HCT116 (cell line): Measurements from ENCODE around the gene MAP2K5. TPM values are rescaled to one million over a fixed set of nuclear protein-coding genes. Genes with fewer than 3 reads are reported as not detected.

Source experiments
- ATAC-seq: fragments of 200-7000 bp; cut with Tn5 transposase; 2 replicates; pipeline ENCODE4 v1.9.1; 2020; ENCODE audit warnings: mild to moderate bottlenecking, moderate library complexity
- BruUV-seq: library from RNA; stranded (reverse); fragments of 400-500 nt; replicated peaks from 2 replicates; lab custom pipeline; 2021; lab: Mats Ljungman, UMichigan
- CTCF ChIA-PET: fragments of 300-600 bp; sonication (Branson Sonifier 250); formaldehyde crosslinking; loops from one replicate; lab custom pipeline; 2021; ENCODE audit warnings: antibody characterized with exemption; lab: Charles Lee
- POLR2A ChIA-PET: fragments of 300-600, 350-600 bp; sonication (Branson Sonifier 250); formaldehyde crosslinking; loops from one replicate; lab custom pipeline; 2021; ENCODE audit warnings: antibody characterized with exemption; lab: Charles Lee
- RAD21 ChIA-PET, 2 experiments: fragments of 300-600 bp; sonication (Branson Sonifier 250); formaldehyde crosslinking; loops; one replicate each; lab custom pipeline; 2023; ENCODE audit warnings: low total read pairs in 2 of 2; ENCODE audit not compliant: uncharacterized antibody in 2 of 2, unreplicated experiment in 2 of 2, low non-redundant PET in 1 of 2; lab: Charles Lee
- DNase-seq: peaks from one replicate; pipeline ENCODE4 v3.0.0-alpha.2; 2010; ENCODE audit warnings: low read depth, low spot score
- H2AFZ ChIP-seq: fragments of 200-600 bp; shearing (Covaris generic), sonication (generic); 2 replicates; pipeline ENCODE4 v1.6.1; 2017; ENCODE audit warnings: low read depth, mixed run types, mixed read lengths, antibody characterized with exemption, low read length; ENCODE audit not compliant: poor library complexity, severe bottlenecking
- H3K27ac ChIP-seq: 2 replicates; pipeline ENCODE4 v1.5.1; 2012; ENCODE audit warnings: low read depth, low read length
- H3K27me3 ChIP-seq: fragments of 200-600 bp; sonication (generic); 2 replicates; pipeline ENCODE4 v1.6.1; 2016; ENCODE audit warnings: mixed run types, low read length, mixed read lengths; ENCODE audit not compliant: insufficient read depth
- H3K36me3 ChIP-seq, 2 experiments: fragments of 200-500 bp in 1 of 2; fragments of 200-600 bp in 1 of 2; sonication (Bioruptor generic) in 1 of 2; sonication (generic) in 1 of 2; 2 replicates each; pipeline versions ENCODE4 v1.5.1 to v1.6.1; 2014 to 2016; ENCODE audit warnings: low read length in 2 of 2, inconsistent platforms in 1 of 2, mixed read lengths in 1 of 2, mixed run types in 1 of 2; ENCODE audit not compliant: insufficient read depth in 2 of 2, control insufficient read depth in 1 of 2
- H3K4me1 ChIP-seq, 2 experiments: fragments of 200-600 bp in 1 of 2; sonication (generic) in 1 of 2; 2 replicates each; pipeline versions ENCODE4 v1.5.1 to v1.6.1; 2012 to 2017; ENCODE audit warnings: low read length in 2 of 2, inconsistent platforms in 1 of 2, mild to moderate bottlenecking in 1 of 2, mixed read lengths in 1 of 2, mixed run types in 1 of 2, moderate library complexity in 1 of 2; ENCODE audit not compliant: insufficient read depth in 2 of 2, control insufficient read depth in 1 of 2
- H3K4me2 ChIP-seq: fragments of 200-600 bp; sonication (generic); 2 replicates; pipeline ENCODE4 v1.6.1; 2017; ENCODE audit warnings: mixed run types, low read length, mixed read lengths
- H3K4me3 ChIP-seq, 2 experiments: fragments of 200-600 bp in 1 of 2; sonication (generic) in 1 of 2; replicated peaks in 1 of 2; 2 replicates each; pipeline ENCODE4 v1.5.1; 2011 to 2016; ENCODE audit warnings: low read length in 2 of 2, control low read depth in 1 of 2, low read depth in 1 of 2, mild to moderate bottlenecking in 1 of 2, mixed read lengths in 1 of 2, mixed run types in 1 of 2
- H3K79me2 ChIP-seq: fragments of 200-600 bp; sonication (generic); 2 replicates; pipeline ENCODE4 v1.6.1; 2017; ENCODE audit warnings: mild to moderate bottlenecking, mixed run types, low read length, moderate library complexity, mixed read lengths; ENCODE audit not compliant: insufficient read depth
- H3K9ac ChIP-seq: fragments of 200-600 bp; sonication (generic); 2 replicates; pipeline ENCODE4 v1.6.1; 2016; ENCODE audit warnings: low read length, mixed read lengths
- H3K9me2 ChIP-seq: fragments of 200-600 bp; sonication (generic), shearing (Covaris generic); 2 replicates; pipeline ENCODE4 v1.6.1; 2017; ENCODE audit warnings: mixed run types, mild to moderate bottlenecking, moderate library complexity; ENCODE audit not compliant: insufficient read depth
- H3K9me3 ChIP-seq, 2 experiments: fragments of 200-500 bp in 1 of 2; fragments of 200-600 bp in 1 of 2; sonication (Bioruptor generic) in 1 of 2; sonication (generic) in 1 of 2; 2 replicates each; pipeline ENCODE4 v1.6.1; 2014 to 2017; ENCODE audit warnings: low read length in 2 of 2, mixed read lengths in 2 of 2, inconsistent platforms in 1 of 2, low read depth in 1 of 2, mild to moderate bottlenecking in 1 of 2, mixed run types in 1 of 2, moderate library complexity in 1 of 2; ENCODE audit not compliant: control insufficient read depth in 1 of 2, insufficient read depth in 1 of 2
- H4K20me1 ChIP-seq: fragments of 200-600 bp; sonication (generic), shearing (Covaris generic); 2 replicates; pipeline ENCODE4 v1.6.1; 2017; ENCODE audit warnings: mixed run types, mild to moderate bottlenecking, moderate library complexity; ENCODE audit not compliant: insufficient read depth
- CBX3 ChIP-seq: IDR thresholded peaks from 2 replicates; pipeline ENCODE4 v1.6.1; 2012; ENCODE audit warnings: low read depth
- EGR1 ChIP-seq: IDR thresholded peaks from 2 replicates; pipeline ENCODE4 v1.6.1; 2012; ENCODE audit warnings: low read depth
- ELF1 ChIP-seq: IDR thresholded peaks from 2 replicates; pipeline ENCODE4 v1.6.1; 2012; ENCODE audit warnings: low read depth, borderline replicate concordance
- EZH2 ChIP-seq: fragments of 200-600 bp; sonication (generic); IDR thresholded peaks from 2 replicates; pipeline ENCODE4 v1.6.1; 2017; ENCODE audit warnings: antibody characterized with exemption, mixed run types
- EZH2phosphoT487 ChIP-seq: fragments of 200-600 bp; IDR thresholded peaks from 2 replicates; pipeline ENCODE4 v1.6.1; 2018; ENCODE audit warnings: antibody characterized with exemption, borderline replicate concordance
- FOSL1 ChIP-seq: IDR thresholded peaks from 2 replicates; pipeline ENCODE4 v1.6.1; 2012; ENCODE audit warnings: low read depth
- POLR2AphosphoS5 ChIP-seq: IDR thresholded peaks from 2 replicates; pipeline ENCODE4 v1.6.1; 2011; ENCODE audit warnings: mild to moderate bottlenecking, low read depth, low read length, moderate library complexity
- RAD21 ChIP-seq: IDR thresholded peaks from 2 replicates; pipeline ENCODE4 v1.6.1; 2012; ENCODE audit warnings: low read depth, mild to moderate bottlenecking
- SP1 ChIP-seq: IDR thresholded peaks from 2 replicates; pipeline ENCODE4 v1.6.1; 2012; ENCODE audit warnings: low read depth
- SRF ChIP-seq: IDR thresholded peaks from 2 replicates; pipeline ENCODE4 v1.6.1; 2012; ENCODE audit warnings: low read depth
- TCF7L2 ChIP-seq: IDR thresholded peaks from 2 replicates; pipeline ENCODE4 v1.7.0; 2011; ENCODE audit warnings: borderline replicate concordance, inconsistent platforms; ENCODE audit not compliant: insufficient read depth, insufficient read length; ENCODE audit errors: extremely low read depth
- YY1 ChIP-seq: IDR thresholded peaks from 2 replicates; pipeline ENCODE4 v1.6.1; 2011; ENCODE audit warnings: low read length, low read depth, moderate library complexity, mild to moderate bottlenecking; ENCODE audit not compliant: insufficient replicate concordance; ENCODE audit errors: extremely low read depth
- ZFX ChIP-seq: fragments of 450-650 bp; IDR thresholded peaks from 2 replicates; pipeline ENCODE4 v1.6.1; 2017
- ZNF274 ChIP-seq: fragments of 200-500 bp; sonication (Bioruptor generic); IDR thresholded peaks from 2 replicates; pipeline ENCODE4 v1.6.1; 2014; ENCODE audit warnings: mild to moderate bottlenecking, low read depth, low read length, inconsistent platforms
- intact Hi-C: fragments of 100-400 bp; cut with micrococcal nuclease; formaldehyde crosslinking; loops from 2 replicates; pipeline ENCODE4 v1.10.0; 2022
- total RNA-seq: library from RNA; stranded (reverse); gene quantifications from one replicate; pipeline ENCODE4 v1.2.1, GENCODE V29; 2021; ENCODE audit not compliant: unreplicated experiment
- TF ChIP-seq, protein P1 (sequence below): IDR thresholded peaks from 2 replicates; pipeline ENCODE4 v1.6.1; 2012
- TF ChIP-seq, protein P2 (sequence below): IDR thresholded peaks from 2 replicates; pipeline ENCODE4 v1.6.1; 2012
- TF ChIP-seq, protein P3 (sequence below), 3 experiments: fragments of 200-600 bp in 1 of 3; sonication (generic) in 1 of 3; IDR thresholded peaks in 2 of 3; conservative IDR thresholded peaks in 1 of 3; 2 replicates each; pipeline ENCODE4 v1.5.1; 2012 to 2017; ENCODE audit warnings: low read depth in 2 of 3, low read length in 2 of 3, antibody characterized with exemption in 1 of 3, borderline replicate concordance in 1 of 3, control low read depth in 1 of 3, mild to moderate bottlenecking in 1 of 3, mixed read lengths in 1 of 3, mixed run types in 1 of 3, moderate library complexity in 1 of 3; ENCODE audit not compliant: insufficient read depth in 1 of 3

The MAP2K5 gene
- total RNA-seq, 1 experiment from 2014 or later: 15.6 TPM

DNA sequence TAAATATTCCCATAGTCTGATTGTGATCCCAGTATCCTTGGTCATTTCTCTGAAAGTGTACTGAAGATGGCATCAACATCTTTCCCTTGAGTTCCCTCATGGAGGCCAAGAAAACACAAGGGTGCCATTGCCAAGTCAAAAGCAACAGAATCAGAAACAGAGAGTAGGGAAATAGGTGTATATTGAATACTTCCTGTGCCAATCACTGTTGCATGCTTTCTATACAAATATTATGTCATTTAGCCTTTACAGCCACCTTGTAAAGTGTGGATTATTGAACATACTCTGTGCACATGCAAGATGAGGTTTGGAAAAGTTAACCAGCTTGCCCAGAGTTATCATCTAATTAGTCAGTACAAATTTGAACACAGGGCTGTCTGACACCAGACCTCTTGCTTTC, 117.9 kb downstream of the MAP2K5 start:
- H3K4me2 ChIP-seq: no peak overlapping the region
- no peaks in the 10 kb centered on the region for H3K27me3 ChIP-seq
- DNase-seq: no peak
- H3K4me3 ChIP-seq: no peak overlapping the region
- ChIA-PET POLR2A (no interaction called here), RAD21 (no interaction called here), CTCF (no interaction called here)
- TF ChIP-seq SRF (no peak), FOSL1 (no peak), CBX3 (no peak), ZNF274 (no peak), RAD21 (no peak), TCF7L2 (no peak), EGR1 (no peak), ELF1 (no peak)
- TF ChIP-seq, protein P1, sequence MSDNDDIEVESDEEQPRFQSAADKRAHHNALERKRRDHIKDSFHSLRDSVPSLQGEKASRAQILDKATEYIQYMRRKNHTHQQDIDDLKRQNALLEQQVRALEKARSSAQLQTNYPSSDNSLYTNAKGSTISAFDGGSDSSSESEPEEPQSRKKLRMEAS: no peak
- TF ChIP-seq, protein P2, sequence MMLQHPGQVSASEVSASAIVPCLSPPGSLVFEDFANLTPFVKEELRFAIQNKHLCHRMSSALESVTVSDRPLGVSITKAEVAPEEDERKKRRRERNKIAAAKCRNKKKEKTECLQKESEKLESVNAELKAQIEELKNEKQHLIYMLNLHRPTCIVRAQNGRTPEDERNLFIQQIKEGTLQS: no peak
- H3K4me1 ChIP-seq: no peaks in the 10 kb centered on the region
- H3K27ac ChIP-seq: no peak overlapping the region
- no peaks in the 10 kb centered on the region for H3K79me2 ChIP-seq
- H3K9me2 ChIP-seq: no peaks in the 10 kb centered on the region
- H3K9me3 ChIP-seq: 0 out of 4 replicates have a peak, but pooled peaks cover 0 to 4% of the 10 kb centered on the region in 2 experiments
- intact Hi-C loops: no loop called here
- no peaks in the 10 kb centered on the region for H3K36me3 ChIP-seq
- no peaks in the 10 kb centered on the region for H4K20me1 ChIP-seq
- no peak overlapping the region for H2AFZ ChIP-seq
- BruUV-seq: no TSS peak
- no peak overlapping the region for H3K9ac ChIP-seq
- no peak for ATAC-seq

DNA sequence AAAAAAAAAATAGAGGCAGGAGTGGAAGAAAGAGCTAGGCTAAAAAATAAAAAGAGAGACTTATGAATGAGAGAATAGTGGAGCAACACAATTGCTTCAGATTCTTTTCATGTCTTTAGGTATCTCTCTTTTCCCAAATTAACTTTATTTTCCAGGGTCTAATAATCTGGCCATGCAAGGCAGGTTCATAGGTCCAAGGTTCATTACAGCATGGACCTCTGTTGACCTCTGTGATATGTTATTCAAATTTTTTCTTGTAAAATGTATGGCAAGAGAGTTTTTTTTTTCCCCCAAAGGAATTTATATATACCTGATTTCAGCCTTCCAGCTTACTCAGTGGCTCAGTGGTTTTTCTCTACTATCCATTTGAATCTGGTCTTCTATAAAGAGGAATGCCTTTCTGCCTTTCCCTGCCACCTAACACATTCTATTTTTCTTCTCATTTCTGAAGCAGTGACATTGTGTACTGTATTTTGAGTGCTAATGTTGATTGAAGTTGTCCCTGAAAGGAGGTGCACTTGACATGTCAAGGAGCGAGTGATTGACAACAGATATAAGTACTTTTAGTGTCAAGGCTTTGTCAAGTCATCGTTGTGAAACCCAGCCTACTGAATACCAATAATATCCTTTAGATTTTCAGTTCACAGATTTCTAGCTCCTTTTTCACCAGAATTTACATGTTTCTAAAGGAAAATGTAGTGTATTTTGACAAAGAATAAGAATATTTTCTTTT, 118.5 kb downstream of the MAP2K5 start:
- no peaks in the 10 kb centered on the region for H3K27me3 ChIP-seq
- H3K9me2 ChIP-seq: no peaks in the 10 kb centered on the region
- ChIA-PET RAD21 (no interaction called here), CTCF (no interaction called here), POLR2A (no interaction called here)
- H4K20me1 ChIP-seq: no peaks in the 10 kb centered on the region
- no peak overlapping the region for H3K9ac ChIP-seq
- H3K27ac ChIP-seq: no peak overlapping the region
- no peak for ATAC-seq
- no peaks in the 10 kb centered on the region for H3K79me2 ChIP-seq
- H3K9me3 ChIP-seq: no peaks in the 10 kb centered on the region
- no peak overlapping the region for H3K4me3 ChIP-seq
- no peaks in the 10 kb centered on the region for H3K36me3 ChIP-seq
- no peaks in the 10 kb centered on the region for H3K4me1 ChIP-seq
- BruUV-seq: no TSS peak
- DNase-seq: no peak
- no peak overlapping the region for H3K4me2 ChIP-seq
- no peak overlapping the region for H2AFZ ChIP-seq
- intact Hi-C loops: no loop called here
- TF ChIP-seq EZH2: no peak
- no peak for TF ChIP-seq YY1
- TF ChIP-seq SP1: no peak
- no peak for TF ChIP-seq FOSL1
- TF ChIP-seq CBX3: no peak
- TF ChIP-seq POLR2AphosphoS5: no peak
- no peak for TF ChIP-seq RAD21
- no peak for TF ChIP-seq ZNF274
- no peak for TF ChIP-seq EGR1
- no peak for TF ChIP-seq EZH2phosphoT487
- TF ChIP-seq, protein P3, sequence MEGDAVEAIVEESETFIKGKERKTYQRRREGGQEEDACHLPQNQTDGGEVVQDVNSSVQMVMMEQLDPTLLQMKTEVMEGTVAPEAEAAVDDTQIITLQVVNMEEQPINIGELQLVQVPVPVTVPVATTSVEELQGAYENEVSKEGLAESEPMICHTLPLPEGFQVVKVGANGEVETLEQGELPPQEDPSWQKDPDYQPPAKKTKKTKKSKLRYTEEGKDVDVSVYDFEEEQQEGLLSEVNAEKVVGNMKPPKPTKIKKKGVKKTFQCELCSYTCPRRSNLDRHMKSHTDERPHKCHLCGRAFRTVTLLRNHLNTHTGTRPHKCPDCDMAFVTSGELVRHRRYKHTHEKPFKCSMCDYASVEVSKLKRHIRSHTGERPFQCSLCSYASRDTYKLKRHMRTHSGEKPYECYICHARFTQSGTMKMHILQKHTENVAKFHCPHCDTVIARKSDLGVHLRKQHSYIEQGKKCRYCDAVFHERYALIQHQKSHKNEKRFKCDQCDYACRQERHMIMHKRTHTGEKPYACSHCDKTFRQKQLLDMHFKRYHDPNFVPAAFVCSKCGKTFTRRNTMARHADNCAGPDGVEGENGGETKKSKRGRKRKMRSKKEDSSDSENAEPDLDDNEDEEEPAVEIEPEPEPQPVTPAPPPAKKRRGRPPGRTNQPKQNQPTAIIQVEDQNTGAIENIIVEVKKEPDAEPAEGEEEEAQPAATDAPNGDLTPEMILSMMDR (IDR thresholded peaks at IDR 0.05 in 2 of 3, conservative IDR thresholded peaks at IDR 0.05 in 1 of 3; ENCODE audit: borderline replicate concordance in 1 of 3, insufficient read depth in 1 of 3, low read depth in 2 of 3, low read length in 2 of 3): no peak
- TF ChIP-seq, protein P2: no peak
- no peak for TF ChIP-seq ELF1
- no peak for TF ChIP-seq ZFX
